DMS79 treated with DMSO at 0.1 percent for 48 hours (cell line): Measurements from ENCODE around the gene STYX.
"Not testable (repeated sequence)": the region's sequence is repeated elsewhere in the genome, so short reads cannot be mapped to it uniquely, and the experiment has no call there.

Experiments
- DNase-seq: peaks from one replicate; lab custom pipeline; 2025; lab: John Stamatoyannopoulos, UW

STYX gene

DNA sequence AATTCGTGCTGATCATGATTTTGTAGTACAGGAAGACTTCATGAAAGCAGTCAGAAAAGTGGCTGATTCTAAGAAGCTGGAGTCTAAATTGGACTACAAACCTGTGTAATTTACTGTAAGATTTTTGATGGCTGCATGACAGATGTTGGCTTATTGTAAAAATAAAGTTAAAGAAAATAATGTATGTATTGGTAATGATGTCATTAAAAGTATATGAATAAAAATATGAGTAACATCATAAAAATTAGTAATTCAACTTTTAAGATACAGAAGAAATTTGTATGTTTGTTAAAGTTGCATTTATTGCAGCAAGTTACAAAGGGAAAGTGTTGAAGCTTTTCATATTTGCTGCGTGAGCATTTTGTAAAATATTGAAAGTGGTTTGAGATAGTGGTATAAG, 2.5 kb upstream of the STYX start:
- DNase-seq: not testable (repeated sequence)

DNA sequence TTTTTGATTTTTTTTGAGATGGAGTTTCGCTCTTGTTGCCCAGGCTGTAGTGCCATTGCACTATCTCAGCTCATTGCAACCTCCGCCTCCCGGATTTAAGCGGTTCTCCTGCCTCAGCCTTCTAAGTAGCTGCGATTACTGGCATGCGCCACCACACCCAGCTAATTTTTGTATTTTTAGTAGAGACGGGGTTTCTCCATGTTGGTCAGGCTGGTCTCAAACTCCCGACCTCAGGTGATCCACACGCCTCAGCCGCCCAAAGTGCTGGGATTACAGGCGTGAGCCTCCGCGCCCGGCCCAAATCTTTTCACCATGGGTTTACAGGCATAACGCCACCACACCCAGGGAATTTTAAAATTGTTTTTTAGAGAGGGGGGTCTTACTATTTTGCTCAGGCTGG, 931 bp upstream of the STYX start:
- not testable (repeated sequence) for DNase-seq

DNA sequence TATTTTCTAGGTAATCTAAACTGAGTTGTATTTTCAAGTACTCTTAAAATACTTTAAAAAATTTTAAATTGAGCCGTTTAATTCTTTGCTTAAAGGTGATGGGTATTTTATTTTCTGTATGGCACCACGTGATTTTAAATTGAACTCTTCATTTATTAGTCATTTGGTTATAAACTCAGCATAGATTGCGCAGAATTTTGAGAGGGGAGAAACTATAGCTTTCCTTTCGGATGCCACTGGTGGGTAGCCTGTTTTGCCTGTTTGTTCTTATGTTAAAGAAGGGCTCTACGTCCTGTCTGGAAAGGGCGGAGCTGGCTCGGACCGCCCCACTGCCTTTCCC, 411 bp upstream of the STYX start:
- DNase-seq: no peak

DNA sequence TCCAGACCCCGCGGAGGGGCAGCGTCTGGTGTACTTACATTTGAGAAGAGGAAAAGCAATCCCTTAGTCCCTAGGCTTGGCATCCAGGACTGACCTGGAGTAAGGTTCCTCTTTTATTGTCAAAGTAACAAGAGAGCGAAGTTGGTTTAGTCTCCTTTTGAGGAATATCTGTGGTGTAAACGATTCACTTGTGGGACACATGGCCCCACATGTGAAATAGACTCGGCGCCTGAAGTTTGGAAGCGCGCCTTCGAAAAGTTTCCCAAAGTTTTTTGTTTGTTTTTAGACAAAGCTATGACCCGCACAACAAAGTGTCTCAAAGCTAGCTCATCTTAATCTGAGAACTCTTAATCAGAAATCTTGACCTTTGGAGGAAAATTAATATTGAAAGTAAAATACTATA, 744 bp downstream of the STYX start:
- no peak for DNase-seq

DNA sequence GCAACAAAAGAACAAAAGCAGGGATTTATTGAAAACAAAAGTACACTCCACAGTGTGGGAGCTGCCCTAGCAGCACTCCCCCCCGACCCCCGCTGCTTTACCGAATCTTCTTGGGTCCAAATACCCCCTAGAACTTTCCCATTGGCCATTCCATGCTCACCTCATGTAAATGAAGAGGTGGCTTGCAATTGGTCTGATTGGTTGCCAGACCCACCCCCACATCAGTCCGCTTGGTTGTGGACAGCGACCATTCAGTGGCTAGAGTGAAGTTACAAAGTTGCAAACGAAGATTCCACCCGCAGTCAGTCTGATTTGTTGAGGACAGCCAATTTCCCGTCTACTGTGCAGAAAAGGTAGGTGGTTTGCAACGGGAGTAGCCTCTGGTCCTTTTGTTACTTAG, 3.9 kb downstream of the STYX start:
- DNase-seq: no peak

DNA sequence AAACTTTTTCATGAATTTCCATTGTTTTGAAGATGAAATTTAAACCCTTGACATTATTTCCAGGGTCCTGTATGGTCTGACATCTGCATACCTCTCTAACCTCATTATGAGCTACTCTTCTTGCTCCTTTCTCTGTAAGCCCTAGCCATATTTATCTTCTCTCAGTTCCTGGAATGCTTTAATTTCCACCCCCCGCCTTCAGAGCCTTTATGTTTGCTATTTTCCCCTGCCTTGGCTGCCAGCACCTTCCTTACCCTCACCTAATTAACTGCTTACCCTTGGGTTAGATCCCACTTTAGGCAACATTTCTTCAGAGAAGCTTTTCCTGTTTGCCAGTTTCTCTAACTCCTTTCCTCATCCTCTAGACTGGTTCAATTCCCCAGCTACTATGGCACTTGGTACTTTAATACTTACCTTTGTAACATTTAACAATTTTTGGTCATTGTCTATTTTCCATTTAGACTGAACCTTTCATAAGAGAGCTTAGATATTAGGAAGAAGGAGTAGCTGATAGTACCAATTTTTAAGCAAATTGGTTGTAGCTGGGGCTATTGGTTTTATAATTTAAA, 6.0 kb downstream of the STYX start:
- DNase-seq: no peak

DNA sequence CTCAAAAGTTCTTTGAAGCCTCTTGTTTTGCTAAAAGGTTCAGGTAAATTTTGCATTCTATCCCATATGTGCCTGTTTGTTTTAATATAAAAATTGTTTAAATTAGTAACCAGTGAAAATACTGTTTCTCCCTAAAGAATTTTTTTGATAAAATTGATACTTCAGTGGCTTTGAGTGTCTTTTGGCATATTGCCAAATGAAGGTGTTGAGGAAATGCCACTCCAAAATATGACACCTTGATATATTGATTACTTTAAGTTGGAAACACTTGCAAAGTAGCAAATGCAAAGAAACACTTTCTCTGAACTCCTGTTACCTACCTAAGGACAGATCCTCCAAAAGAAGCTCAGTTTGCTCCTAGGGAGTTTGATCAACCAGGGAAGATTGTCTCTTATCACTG, 8.4 kb downstream of the STYX start:
- DNase-seq: no peak

DNA sequence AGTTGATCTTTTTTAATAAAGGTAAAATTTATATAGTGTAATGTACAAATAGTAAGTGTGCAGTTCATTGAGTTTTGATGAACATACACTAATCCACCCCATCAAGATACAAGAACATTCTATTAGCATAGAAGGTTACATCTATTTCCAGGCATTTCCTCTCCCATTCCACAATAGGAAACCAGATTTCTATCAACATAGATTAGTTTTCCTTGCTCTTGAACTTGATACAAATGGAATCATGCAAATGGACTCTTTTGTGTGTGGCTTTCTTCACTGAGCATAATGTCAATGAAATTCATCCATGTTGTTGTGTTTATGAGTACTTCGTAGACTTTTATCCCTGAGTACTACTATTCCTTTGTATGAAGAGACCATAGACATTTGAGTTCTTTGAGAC, 10.8 kb downstream of the STYX start:
- DNase-seq: no peak

DNA sequence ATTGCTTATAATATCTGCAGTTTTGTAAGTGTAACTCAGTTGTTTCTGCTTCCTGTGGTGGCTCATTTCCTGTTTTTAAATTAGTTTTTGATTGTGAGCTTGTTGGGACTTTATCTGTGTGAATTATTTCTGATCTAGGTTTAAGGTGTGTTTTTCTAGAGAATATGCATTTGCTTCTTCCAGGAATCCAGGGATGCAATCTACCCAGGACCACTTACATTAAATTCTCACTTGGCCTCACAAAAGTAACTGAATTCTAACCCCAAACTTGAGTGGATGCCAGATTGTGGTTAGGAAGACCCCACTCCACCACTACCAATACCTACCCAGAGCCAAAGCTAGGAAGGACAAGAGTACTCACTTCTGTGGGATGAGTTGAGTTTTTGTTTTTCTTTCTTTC, 11.9 kb downstream of the STYX start:
- DNase-seq: no peak

DNA sequence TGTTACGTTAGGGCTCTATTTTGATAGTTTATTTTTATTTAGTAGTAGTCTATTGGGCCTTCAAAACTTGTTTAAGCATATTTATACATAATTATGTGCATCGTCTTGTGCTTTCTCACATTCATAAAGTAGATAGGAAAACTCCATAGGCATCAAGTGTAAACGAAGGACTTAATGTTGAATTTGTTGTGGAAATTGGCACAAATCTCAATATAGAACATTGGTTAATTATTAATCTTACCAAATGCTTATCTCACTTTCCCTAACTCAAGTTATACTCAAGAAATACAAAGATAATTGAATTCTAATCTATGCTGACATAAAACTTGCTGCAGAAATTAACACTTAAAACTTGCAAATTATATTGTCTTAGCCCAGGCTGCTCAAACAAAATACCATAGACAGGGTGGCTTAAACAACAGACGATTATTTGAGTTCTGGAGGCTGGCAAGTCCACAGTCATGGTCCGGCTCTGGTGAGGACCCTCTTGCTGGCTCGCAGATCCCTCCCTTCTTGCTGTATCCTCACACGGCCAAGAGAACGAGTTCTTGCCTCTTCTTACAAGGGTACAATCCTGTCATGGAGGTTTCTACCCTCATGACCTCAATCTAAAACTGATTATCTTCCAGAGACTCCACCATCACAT, 18.8 kb downstream of the STYX start:
- no peak for DNase-seq

DNA sequence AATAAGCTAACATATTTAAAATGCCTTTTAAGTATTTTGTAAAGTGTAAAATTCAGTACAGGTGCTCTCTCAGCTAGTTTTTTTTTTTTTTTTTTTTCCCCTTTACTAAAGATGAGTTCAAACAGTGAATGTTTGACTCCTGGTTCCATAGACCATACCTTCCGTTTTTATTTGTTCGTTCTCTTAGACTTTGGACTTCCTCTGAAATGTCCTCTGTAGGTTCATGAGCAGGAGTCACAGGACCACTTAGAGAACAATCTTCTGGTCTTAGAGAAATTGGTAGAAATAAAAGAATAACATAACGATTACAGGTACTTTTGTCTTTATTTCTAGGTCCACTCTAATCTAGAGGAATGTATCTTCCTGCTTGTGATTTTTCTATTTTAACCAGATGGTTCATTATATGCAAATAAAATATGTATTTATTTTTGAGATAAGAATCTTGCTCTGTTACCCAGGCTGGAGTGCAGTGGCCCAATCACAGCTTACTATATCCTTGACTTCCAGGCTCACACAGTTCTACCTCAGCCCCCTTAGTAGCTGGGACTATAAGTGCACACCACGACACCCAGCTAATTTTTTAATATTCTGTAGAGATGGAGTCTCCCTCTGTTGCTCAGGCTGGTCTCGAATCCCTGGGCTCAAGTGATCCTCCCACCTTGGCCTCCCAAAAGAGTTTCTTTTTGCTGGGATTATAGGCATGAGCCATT, 25.8 kb downstream of the STYX start:
- DNase-seq: no peak

DNA sequence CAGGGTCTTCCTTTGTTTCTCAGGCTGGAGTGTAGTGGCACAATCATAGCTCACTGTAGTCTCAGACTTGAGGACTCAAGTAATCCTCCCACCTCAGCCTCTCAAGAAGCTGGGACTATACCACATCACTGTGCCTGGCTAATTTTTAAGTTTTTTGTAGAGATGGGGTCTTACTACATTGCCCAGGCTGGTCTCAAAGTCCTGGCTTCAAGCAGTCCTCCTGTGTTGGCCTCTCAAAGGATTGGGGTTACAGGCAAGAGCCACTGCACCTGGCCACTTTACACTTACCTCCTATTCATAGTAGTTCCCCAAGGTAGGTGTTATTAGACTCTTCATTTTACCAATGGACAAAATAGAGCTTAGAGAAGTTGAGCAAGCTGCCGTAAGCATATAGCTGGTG, 29.2 kb downstream of the STYX start:
- DNase-seq: no peak

DNA sequence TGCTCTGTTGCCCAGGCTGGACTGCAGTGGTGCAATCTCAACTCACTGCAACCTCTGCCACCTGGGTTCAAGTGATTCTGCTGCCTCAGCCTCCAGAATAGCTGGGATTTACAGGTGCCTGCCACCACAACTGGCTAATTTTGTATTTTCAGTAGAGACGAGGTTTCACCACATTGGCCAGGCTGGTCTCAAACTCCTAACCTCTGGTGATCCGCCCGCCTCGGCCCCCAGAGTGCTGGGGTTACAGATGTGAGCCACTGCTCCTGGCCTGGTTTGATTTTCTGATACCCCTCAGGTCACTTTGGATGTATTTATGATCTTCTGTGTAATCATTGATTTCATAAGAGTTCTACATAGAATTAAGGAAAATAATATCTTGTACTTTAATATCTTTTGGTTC, 33.0 kb downstream of the STYX start:
- not testable (repeated sequence) for DNase-seq

DNA sequence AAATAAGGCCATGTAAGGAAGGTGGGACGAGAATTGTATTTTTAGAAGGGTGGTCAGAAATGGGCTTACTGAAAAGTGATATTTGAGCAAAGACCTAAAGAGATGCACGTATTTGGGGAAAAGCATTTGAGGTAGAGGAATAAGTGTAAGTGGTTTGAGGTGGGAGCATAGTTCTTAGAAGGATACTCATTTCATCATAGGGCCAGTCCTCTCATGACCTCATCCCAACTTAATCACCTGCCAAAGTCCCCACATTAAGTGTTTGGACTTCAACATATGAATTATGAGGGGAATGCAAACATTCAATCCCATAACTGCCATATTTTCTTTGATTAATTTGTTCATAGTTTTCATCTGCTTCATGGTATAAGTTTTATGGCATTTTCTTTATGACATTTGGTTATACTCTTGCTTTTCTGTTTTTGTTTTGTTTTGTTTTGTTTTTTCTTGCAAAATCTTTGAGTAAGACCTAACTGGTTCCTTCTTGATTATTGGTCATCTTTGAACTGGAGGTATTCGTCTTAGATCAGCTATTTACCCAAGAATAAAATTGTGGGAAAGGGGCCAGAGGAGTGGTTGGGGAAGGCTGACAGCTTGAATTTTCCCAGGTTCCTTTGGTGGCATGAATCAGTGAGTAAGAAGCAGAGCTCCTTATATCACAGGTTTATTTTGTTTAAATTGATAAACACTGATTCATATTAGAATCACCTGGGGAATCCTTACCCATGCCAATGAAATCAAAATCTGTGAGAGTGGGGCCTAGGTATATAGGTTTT, 37.3 kb downstream of the STYX start:
- DNase-seq: no peak

DNA sequence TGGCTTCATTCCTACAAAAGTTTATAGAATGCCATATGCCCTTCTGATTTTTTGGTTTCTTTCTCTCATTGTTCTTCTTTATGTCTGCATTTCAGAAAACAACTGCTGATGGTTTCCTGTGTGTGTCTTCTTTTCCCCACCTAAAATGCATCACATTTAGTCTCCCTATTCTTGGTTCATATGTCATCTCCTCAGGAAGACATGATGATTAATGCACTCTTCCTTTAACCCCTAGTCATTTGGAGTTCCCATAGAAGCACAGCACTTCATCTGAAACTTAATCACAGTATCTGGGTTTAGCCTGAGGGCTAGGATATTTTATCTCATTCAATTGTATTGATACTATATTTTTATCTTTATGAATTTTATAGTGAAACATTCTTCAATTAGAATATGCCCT, 39.9 kb downstream of the STYX start:
- DNase-seq: no peak

DNA sequence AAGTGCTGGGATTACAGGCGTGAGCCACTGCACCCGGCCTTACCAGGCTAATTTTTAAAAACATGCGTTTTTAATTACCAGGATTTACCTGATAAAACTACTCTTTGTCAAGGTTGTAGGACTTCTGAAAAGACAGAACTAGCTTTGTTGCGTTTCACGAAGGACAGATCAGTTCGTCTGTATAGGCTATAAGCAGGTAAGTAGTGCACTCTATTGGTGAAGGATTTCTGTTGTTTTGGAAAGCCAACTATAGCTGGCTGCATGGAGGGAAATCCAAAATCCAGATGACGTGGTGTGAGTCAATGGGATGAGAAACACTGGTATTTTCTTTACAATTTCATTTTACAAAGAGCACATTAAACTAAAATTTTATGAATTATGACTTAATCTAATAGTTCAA, 46.9 kb downstream of the STYX start:
- no peak for DNase-seq

DNA sequence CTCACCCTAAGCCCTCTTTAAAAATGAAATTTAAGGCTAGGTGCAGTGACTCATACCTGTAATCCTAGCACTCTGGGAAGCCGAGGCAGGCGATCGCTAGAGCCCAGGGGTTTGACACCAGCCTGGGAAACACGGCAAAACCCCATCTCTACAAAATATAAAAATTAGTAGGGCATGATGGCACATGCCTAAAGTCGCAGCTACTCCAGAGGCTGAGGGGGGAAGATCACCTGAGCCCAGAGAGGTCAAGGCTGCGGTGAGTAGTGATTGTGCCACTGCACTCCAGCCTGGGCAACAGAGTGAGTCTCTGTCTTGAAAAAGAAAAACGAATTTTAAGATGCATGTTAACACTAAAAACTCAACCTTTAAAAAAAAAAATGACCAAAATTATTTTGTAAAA, 48.7 kb downstream of the STYX start:
- no peak for DNase-seq

DNA sequence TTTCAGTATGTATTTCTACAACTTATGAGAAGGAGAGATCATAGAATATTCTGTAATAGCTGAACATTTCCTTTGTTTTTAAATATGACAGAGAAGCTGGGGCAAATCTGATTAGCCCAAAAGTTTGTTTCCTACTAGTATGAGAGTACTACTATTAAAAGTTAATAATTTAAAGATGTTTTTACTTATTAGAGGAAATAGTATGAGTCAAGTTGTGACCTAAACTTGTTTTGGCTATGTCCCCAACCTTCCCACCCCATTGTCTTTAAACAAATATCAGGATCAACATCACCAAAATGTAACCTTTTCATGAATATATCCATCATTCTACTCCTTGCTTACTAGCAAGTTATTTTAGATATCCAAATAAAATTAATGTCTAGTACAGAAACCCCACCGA, 50.9 kb downstream of the STYX start:
- DNase-seq: no peak

DNA sequence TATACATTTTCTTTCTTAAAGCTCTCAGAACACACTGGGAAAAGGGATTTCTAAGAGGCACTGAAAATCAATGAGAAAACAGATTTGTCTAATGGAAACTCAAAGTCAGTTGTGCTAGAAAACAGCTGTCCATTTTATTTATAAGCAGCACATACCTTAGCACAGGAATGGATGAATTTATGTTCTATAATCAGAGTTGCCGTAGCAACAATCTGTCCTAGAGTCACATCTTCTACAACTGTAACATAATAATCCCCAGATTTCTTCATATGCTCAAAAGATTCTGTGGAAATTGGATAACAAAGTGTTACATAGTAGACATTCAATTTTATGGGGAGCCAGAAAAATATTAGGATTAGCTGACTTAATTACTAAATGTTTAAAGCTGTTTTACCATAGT, 51.7 kb downstream of the STYX start:
- no peak for DNase-seq

DNA sequence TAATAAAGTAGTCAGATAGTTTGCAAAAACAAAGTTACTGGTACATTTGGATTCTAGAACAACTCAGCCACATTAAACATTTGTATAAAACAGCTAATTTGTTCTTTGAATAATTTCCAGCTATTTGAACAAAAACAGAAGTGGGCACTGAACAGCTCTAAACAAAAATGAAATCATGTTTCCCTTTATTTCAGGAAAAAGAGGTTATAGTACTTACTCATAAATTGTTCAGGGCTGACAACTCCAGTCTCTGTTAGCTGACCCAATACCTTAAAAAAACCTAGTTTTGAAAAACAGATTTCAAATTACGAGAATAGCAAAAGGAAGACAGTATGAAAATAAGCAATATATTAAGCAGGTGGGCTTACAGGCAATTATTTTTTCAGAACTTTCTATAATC, 53.2 kb downstream of the STYX start:
- DNase-seq: no peak

DNA sequence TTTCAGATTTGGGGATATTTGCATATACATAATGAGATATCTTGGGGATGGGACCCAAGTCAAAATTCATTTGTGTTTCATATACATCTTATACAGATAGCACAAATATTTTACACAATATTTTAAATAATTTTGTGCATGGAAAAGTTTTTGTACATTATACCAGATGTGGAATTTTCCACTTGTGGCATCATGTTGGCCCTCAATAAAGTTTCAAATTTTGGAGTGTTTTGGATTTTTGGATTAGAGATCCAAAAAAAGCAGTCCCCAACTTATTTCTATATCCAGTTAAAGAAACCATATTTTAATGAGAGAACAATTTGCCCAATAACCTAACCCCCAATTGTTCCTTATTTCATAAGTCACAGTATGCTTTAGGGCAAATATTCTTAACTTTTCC, 56.9 kb downstream of the STYX start:
- DNase-seq: no peak

DNA sequence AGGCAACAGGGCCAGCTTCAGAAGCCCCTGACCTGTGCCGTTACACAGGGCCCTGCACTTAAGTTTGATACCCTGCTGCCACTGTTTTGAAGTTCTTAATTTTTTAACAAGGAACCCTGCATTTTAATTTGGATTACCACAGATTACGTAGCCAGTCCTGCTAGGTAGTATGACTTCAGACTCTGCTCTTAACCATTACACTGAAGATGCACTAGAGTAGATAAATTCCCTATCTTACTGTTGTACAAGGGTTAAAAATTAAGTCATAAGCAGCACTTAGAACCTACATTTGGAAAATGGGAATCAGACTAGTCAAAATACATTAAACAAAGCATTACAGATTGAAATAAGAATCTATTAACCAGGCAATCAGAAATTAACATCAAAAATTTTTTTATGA, 59.2 kb downstream of the STYX start:
- no peak for DNase-seq
